HepG2 (cell line): ENCODE results near the gene CORO7. TPM values are rescaled to one million over a fixed set of nuclear protein-coding genes. Genes with fewer than 3 reads are reported as not detected.

ENCODE experiments used
- ADNP ChIP-seq: sonication (generic); formaldehyde crosslinking; IDR thresholded peaks from 2 replicates; pipeline ENCODE4 v1.4.0; 2020; ENCODE audit warnings: missing genetic modification reagents
- EEA1 ChIP-seq: sonication (generic); formaldehyde crosslinking; IDR thresholded peaks from 2 replicates; pipeline ENCODE4 v1.5.1; 2020; ENCODE audit warnings: mild to moderate bottlenecking, missing genetic modification reagents, borderline replicate concordance
- KAT2B ChIP-seq: fragments of 150-350 bp; IDR thresholded peaks from 2 replicates; pipeline ENCODE4 v1.6.1; 2014; ENCODE audit warnings: low read depth, low read length, borderline replicate concordance
- NRL ChIP-seq: sonication (generic); formaldehyde crosslinking; IDR thresholded peaks from 2 replicates; pipeline ENCODE4 v1.5.0; 2020; ENCODE audit warnings: missing genetic modification reagents, mild to moderate bottlenecking, moderate library complexity, borderline replicate concordance
- STAG1 ChIP-seq: sonication (generic); formaldehyde crosslinking; IDR thresholded peaks from 2 replicates; pipeline ENCODE4 v1.4.0; 2020; ENCODE audit warnings: missing genetic modification reagents
- XRCC5 ChIP-seq: fragments of 200-400 bp; formaldehyde crosslinking; optimal IDR thresholded peaks from 2 replicates; pipeline ENCODE3; 2017; ENCODE audit warnings: mild to moderate bottlenecking, low read length
- ZBTB38 ChIP-seq: sonication (generic); formaldehyde crosslinking; IDR thresholded peaks from 2 replicates; pipeline ENCODE4 v1.5.1; 2020; ENCODE audit warnings: mild to moderate bottlenecking, missing genetic modification reagents
- ZFP62 ChIP-seq: sonication (generic); formaldehyde crosslinking; IDR thresholded peaks from 2 replicates; pipeline ENCODE4 v1.4.0; 2020; ENCODE audit warnings: missing genetic modification reagents
- ZNF432 ChIP-seq: sonication (generic); formaldehyde crosslinking; IDR thresholded peaks from 2 replicates; pipeline ENCODE4 v1.5.0; 2020; ENCODE audit warnings: missing genetic modification reagents, mild to moderate bottlenecking, borderline replicate concordance
- ZNF552 ChIP-seq: sonication (generic); formaldehyde crosslinking; IDR thresholded peaks from 2 replicates; pipeline ENCODE4 v1.9.0; 2022; ENCODE audit warnings: missing genetic modification reagents, mild to moderate bottlenecking, borderline replicate concordance
- polyA plus RNA-seq, 8 experiments: library from polyadenylated mRNA; depleted of rRNA in 3 of 8; stranded (reverse) in 7 of 8; unstranded in 1 of 8; fragments of >200 nt; fragmentation: Illumina TruSeq in 4 of 8; extraction: Trizol in 4 of 8; gene quantifications; 2 replicates each; pipeline versions ENCODE4 v1.2.1 to v1.2.3, GENCODE V29; 2011 to 2016; ENCODE audit warnings: low read depth in 4 of 8, missing spikeins in 1 of 8, mixed read lengths in 1 of 8; ENCODE audit not compliant: insufficient read depth in 1 of 8
- total RNA-seq, 5 experiments: library from RNA; depleted of rRNA; stranded (reverse); fragments of >200 nt; fragmentation: Illumina TruSeq; extraction: Trizol; gene quantifications; 2 replicates each; pipeline ENCODE4 v1.2.3, GENCODE V29; 2016; ENCODE audit warnings: low read depth in 1 of 5
- TF ChIP-seq, protein P1 (sequence below): sonication (generic); formaldehyde crosslinking; IDR thresholded peaks from 2 replicates; pipeline ENCODE4 v1.8.0; 2022; ENCODE audit warnings: mild to moderate bottlenecking, missing genetic modification reagents, borderline replicate concordance
- TF ChIP-seq, protein P2 (sequence below), 2 experiments: IDR thresholded peaks; 2 replicates each; pipeline ENCODE4 v1.6.1; 2011 to 2012; ENCODE audit warnings: low read length in 2 of 2, borderline replicate concordance in 1 of 2, low read depth in 1 of 2, mild to moderate bottlenecking in 1 of 2, moderate library complexity in 1 of 2
- TF ChIP-seq, protein P3 (sequence below): sonication (generic); formaldehyde crosslinking; IDR thresholded peaks from 2 replicates; pipeline ENCODE4 v1.5.1; 2020; ENCODE audit warnings: missing genetic modification reagents, mild to moderate bottlenecking, borderline replicate concordance
- TF ChIP-seq, protein P4 (sequence below): sonication (generic); formaldehyde crosslinking; IDR thresholded peaks from 2 replicates; pipeline ENCODE4 v1.4.0; 2020; ENCODE audit warnings: mild to moderate bottlenecking, missing genetic modification reagents, borderline replicate concordance

The CORO7 gene
- total and polyA plus RNA-seq, 2 of the 13 experiments (the other 11 are each of a cell fraction or from before 2014, with no cell fraction given) = 9.9 to 14.3 TPM

DNA sequence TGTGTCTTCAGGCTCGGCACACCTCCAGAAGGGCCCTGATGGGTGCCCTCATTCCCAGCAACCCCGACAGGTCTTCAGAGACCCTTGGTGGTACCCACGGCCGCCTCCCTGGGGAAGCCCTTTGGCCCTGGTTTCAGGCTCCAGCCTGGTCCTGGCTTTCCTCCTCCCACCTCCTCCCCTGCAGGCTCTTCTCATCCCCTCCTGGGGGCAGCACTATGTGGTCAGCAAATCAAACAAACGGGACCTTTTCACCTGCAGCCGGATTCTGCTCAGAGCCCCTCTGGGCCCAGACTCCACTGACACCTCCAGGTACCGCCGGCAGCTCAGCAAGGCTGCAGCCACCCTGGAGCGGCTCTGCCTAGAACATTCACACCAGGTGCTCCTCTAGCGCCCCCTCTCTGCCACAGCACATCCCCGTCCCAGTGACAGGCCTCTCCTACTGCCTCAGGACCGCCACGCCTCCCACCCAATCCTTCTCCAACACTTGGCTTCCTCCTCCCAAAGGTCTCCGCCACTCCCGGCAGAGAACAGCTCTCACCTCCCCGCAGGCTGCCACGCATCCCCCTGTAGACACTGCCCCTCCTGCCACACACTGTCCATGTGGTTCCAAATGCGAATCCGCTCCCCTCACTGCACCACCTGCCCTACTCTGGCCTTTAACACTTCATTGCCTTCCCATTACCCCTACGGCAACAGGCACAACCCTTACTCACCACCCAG lies 12.0 kb downstream of the CORO7 start (continued):
- TF ChIP-seq, protein P1, sequence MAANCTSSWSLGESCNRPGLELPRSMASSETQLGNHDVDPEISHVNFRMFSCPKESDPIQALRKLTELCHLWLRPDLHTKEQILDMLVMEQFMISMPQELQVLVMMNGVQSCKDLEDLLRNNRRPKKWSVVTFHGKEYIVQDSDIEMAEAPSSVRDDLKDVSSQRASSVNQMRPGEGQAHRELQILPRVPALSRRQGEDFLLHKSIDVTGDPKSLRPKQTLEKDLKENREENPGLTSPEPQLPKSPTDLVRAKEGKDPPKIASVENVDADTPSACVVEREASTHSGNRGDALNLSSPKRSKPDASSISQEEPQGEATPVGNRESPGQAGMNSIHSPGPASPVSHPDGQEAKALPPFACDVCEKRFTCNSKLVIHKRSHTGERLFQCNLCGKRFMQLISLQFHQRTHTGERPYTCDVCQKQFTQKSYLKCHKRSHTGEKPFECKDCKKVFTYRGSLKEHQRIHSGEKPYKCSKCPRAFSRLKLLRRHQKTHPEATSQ (CRISPR knock-in tag) = no peak
- TF ChIP-seq ZNF432 (no peak), ZNF552 (CRISPR knock-in tag) (no peak), ADNP (CRISPR knock-in tag) (no peak), KAT2B (no peak), EEA1 (CRISPR knock-in tag) (no peak), ZFP62 (CRISPR knock-in tag) (no peak), ZBTB38 (CRISPR knock-in tag) (0 out of 2 replicates have a peak, but pooled peaks have one; percentile 30), STAG1 (peak; percentile 58), XRCC5 (peak; percentile 50), NRL (CRISPR knock-in tag) (0 out of 2 replicates have a peak, but pooled peaks have one; percentile 21)
- TF ChIP-seq, protein P2, sequence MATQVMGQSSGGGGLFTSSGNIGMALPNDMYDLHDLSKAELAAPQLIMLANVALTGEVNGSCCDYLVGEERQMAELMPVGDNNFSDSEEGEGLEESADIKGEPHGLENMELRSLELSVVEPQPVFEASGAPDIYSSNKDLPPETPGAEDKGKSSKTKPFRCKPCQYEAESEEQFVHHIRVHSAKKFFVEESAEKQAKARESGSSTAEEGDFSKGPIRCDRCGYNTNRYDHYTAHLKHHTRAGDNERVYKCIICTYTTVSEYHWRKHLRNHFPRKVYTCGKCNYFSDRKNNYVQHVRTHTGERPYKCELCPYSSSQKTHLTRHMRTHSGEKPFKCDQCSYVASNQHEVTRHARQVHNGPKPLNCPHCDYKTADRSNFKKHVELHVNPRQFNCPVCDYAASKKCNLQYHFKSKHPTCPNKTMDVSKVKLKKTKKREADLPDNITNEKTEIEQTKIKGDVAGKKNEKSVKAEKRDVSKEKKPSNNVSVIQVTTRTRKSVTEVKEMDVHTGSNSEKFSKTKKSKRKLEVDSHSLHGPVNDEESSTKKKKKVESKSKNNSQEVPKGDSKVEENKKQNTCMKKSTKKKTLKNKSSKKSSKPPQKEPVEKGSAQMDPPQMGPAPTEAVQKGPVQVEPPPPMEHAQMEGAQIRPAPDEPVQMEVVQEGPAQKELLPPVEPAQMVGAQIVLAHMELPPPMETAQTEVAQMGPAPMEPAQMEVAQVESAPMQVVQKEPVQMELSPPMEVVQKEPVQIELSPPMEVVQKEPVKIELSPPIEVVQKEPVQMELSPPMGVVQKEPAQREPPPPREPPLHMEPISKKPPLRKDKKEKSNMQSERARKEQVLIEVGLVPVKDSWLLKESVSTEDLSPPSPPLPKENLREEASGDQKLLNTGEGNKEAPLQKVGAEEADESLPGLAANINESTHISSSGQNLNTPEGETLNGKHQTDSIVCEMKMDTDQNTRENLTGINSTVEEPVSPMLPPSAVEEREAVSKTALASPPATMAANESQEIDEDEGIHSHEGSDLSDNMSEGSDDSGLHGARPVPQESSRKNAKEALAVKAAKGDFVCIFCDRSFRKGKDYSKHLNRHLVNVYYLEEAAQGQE (IDR thresholded peaks at IDR 0.05; ENCODE audit: borderline replicate concordance in 1 of 2, low read depth in 1 of 2, low read length in 2 of 2) = no peak
- TF ChIP-seq, protein P3, sequence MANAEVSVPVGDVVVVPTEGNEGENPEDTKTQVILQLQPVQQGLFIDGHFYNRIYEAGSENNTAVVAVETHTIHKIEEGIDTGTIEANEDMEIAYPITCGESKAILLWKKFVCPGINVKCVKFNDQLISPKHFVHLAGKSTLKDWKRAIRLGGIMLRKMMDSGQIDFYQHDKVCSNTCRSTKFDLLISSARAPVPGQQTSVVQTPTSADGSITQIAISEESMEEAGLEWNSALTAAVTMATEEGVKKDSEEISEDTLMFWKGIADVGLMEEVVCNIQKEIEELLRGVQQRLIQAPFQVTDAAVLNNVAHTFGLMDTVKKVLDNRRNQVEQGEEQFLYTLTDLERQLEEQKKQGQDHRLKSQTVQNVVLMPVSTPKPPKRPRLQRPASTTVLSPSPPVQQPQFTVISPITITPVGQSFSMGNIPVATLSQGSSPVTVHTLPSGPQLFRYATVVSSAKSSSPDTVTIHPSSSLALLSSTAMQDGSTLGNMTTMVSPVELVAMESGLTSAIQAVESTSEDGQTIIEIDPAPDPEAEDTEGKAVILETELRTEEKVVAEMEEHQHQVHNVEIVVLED = no peak
- TF ChIP-seq, protein P4, sequence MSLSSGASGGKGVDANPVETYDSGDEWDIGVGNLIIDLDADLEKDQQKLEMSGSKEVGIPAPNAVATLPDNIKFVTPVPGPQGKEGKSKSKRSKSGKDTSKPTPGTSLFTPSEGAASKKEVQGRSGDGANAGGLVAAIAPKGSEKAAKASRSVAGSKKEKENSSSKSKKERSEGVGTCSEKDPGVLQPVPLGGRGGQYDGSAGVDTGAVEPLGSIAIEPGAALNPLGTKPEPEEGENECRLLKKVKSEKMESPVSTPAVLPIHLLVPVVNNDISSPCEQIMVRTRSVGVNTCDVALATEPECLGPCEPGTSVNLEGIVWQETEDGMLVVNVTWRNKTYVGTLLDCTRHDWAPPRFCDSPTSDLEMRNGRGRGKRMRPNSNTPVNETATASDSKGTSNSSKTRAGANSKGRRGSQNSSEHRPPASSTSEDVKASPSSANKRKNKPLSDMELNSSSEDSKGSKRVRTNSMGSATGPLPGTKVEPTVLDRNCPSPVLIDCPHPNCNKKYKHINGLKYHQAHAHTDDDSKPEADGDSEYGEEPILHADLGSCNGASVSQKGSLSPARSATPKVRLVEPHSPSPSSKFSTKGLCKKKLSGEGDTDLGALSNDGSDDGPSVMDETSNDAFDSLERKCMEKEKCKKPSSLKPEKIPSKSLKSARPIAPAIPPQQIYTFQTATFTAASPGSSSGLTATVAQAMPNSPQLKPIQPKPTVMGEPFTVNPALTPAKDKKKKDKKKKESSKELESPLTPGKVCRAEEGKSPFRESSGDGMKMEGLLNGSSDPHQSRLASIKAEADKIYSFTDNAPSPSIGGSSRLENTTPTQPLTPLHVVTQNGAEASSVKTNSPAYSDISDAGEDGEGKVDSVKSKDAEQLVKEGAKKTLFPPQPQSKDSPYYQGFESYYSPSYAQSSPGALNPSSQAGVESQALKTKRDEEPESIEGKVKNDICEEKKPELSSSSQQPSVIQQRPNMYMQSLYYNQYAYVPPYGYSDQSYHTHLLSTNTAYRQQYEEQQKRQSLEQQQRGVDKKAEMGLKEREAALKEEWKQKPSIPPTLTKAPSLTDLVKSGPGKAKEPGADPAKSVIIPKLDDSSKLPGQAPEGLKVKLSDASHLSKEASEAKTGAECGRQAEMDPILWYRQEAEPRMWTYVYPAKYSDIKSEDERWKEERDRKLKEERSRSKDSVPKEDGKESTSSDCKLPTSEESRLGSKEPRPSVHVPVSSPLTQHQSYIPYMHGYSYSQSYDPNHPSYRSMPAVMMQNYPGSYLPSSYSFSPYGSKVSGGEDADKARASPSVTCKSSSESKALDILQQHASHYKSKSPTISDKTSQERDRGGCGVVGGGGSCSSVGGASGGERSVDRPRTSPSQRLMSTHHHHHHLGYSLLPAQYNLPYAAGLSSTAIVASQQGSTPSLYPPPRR (CRISPR knock-in tag) = no peak
